OCI-M2 (cell line): Measurements from ENCODE around the gene ME3.

Source experiments
- DNase-seq: peaks from one replicate; lab custom pipeline; 2025; ENCODE audit not compliant: unreplicated experiment; lab: John Stamatoyannopoulos, UW

The ME3 gene

GRCh38 chr11:86519064-86519911, 153.1 kb downstream of the ME3 start:
- no peak for DNase-seq

GRCh38 chr11:86518211-86518610, 154.2 kb downstream of the ME3 start:
- DNase-seq: no peak

GRCh38 chr11:86517557-86517956, 154.9 kb downstream of the ME3 start:
- no peak for DNase-seq

- DNase-seq: no peak
These were observed 156.9 kb downstream of the ME3 start for GRCh38 chr11:86515297-86516094.

GRCh38 chr11:86514453-86514852, 158.0 kb downstream of the ME3 start:
- no peak for DNase-seq

DNA sequence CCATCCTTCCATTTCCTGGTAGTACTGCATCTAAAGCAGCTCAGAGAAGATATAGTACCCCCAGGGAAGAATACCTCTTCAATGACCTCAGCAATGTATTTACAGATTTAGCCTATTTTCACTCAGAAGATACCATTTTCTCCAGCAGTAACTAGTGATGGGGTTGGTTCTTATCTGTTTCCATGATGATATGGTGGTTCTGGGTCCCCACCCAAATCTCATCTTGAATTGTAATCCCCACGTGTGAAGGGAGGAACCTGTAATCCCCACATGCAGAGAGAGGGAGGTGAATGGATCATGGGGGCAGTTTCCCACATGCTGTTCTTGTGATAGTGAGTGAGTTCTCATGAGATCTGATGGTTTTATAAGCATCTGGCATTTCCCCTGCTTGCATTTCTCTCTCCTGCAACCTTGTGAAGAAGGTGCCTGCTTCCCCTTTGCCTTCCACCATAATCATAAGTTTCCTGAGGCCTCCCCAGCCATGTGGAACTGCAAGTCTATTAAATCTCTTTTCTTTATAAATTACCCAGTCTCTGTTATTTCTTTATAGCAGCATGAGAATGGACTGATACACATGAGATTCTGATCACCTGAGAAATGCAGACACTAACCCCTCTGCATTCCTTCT, 158.6 kb downstream of the ME3 start:
- no peak for DNase-seq

DNA sequence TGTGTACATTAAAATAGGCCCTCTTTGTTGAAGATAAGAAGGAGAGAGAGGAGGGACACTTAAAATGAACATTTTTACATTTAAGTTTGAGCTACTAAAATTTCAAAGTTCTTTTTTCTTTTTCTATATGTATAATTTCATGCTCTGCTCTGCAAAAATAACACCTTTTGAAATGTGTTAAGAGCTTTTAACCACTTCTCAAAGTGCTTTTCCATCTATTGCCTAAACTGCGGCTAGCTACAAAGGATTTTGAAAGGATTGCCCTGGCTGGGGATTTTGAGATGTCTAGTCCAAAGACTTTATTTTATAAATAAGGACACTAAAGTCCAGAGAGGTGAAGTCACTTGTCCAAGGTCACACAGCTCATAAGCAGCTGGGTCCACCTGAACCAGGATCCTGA, 159.3 kb downstream of the ME3 start:
- no peak for DNase-seq

DNA sequence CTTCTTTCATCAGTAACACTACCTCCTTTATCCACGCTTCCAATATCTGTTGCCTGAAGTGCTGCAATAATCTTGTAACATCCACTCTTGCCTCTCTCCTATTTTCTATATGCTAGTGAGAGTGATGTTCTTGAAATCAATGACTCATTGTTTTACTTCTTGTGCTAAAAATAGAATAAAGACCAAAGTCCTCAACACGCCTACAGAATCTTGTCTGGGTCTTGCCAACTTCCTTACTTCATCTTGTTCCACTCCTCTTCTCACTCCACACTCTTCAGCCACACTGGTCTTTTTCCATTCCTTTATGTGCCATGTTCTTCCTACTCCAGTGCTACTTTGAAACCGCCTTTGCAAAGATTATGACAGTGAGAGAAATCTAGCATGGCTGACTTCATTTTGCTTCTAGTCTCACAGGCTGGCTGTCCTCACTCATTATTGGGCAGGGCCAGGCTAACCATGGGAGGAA, 161.3 kb downstream of the ME3 start:
- DNase-seq: no peak

DNA sequence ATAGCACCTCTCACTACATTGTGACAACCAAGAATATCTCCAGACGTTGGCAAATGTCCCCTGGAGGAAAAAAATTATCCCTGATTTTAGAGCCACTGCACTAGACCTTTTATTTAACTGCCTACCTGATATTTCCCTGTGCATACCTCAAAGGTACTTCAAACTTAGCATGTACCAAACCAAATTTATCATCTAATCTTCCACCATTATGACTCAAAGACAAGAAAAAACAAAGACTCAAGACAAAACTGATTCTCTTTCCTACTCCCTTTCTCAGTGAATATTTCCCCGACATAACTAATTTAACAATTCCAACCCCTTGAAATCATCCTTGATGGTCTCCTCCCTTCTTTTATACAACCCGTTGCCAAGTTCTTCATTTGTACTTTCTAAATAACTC, 161.7 kb downstream of the ME3 start:
- no peak for DNase-seq

GRCh38 chr11:86510097-86510496, 162.3 kb downstream of the ME3 start:
- DNase-seq: no peak

GRCh38 chr11:86509588-86509974, 162.8 kb downstream of the ME3 start:
- no peak for DNase-seq

DNA sequence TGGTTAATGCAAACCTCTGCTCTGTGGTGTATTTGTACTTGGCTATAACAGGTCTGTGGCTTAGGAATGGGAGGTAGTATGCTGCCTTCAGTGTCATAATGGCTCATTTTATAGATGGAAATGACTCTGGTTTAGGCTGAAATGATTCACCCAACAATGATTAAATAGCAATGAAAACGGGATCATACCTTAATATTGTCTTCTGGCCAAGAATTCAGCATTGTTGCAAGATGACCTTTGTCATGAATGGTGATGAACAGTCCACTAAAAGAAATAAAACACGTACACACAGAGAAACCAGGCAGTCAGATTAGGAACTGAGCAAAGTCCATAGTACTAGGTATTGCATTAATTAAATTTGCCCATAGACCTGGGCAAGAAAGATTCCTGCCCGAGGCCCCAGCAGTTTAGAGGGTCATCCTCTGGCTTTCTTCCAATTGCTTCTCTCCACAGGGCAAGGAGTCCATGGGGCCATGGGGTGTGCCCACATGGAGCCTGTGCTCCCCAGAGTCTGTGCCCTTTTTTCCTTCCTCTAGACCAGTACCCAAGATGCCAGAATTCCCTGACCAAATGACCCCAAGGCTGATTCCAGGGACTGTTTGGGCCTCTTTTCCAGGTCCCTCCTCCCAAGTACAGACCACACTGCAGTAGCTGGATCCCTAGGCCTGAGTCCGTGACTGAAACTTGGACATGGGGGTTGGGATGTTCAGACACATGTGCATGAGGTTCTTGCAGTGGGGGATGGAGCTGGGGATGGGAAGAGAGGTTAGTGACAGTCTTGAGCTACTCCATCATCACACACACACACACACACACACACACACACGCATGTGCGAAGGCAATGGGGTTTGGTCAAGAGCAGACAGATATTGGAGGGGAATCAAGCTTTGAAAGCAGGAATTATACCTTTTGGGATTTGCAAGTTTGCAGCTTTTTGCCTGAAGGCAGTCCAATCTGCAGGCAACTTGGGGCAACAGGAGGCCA, 163.5 kb downstream of the ME3 start:
- DNase-seq: no peak

DNA sequence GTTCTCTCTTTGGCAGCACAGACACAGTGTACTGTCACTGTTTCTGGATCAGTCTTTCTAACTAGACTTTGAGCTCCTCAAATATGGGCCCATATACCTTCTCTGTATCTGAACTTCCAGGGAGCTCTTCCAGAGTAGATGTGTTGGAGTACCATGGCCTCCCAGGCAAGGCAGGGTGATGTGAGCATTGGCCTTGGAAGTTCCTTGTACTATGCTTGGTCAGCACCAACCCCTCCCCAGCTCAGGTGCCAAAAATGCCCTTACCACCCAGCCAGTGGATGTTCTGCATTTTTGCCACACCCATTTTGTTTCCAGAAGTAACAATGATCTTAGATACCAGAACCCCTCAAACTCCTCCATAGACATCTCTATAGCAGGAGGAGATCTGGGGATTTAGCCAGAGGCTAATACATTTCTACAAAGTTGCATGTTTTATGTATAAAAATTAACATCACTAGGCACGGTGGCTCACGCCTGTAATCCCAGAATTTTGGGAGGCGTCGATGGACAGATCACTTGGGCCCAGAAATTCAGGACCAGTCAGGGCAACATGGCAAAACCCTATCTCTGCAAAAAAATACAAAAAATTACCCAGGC, 165.1 kb downstream of the ME3 start:
- DNase-seq: no peak

- DNase-seq: no peak
These were observed 166.2 kb downstream of the ME3 start for GRCh38 chr11:86506235-86506634.

- DNase-seq: no peak
These were observed 169.3 kb downstream of the ME3 start for GRCh38 chr11:86503131-86503530.

DNA sequence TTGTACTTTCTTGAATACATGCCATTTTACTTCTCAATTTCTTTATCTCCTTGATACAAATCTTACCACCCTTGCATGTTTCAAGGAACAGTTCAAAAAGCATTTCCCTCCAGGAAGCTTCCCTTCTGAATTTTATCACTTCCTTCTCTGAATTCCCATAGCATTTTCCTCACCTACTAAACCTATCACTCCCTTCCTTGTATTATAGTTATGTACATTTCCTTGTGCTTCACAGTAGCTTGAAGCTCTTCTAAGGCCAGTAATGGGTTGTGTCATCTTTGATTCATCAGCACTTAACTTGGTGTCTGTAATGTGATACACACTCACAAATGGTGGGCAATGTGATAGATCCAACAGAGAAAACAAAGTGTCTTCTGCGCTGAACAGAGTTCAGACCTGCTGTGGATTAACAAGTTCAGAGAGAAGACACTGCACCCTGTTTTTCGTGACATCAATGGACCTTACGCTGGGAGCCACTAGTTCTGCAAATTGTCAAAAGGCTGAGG, 170.2 kb downstream of the ME3 start:
- no peak for DNase-seq

GRCh38 chr11:86500500-86501140, 171.8 kb downstream of the ME3 start:
- no peak for DNase-seq

- no peak for DNase-seq
These were observed 172.7 kb downstream of the ME3 start for GRCh38 chr11:86499723-86500129.

GRCh38 chr11:86497836-86498235, 174.6 kb downstream of the ME3 start:
- DNase-seq: no peak
